Frontal cortex (tissue), 4 donors: ENCODE data around the gene SYCE3. TPM values are rescaled to one million over a fixed set of nuclear protein-coding genes. Genes with fewer than 3 reads are reported as not detected.

Experiments used
- DNase-seq, 2 donors: peaks; one replicate each; pipeline ENCODE4 v3.0.0; 2012; ENCODE audit warnings: low spot score in 2 of 2
- FAIRE-seq: peaks from 2 replicates; lab custom pipeline; 2012; peaks lifted over from hg19 to GRCh38; lab: Jason Lieb, UNC
- total RNA-seq: library from RNA; depleted of rRNA; stranded (reverse); fragments of >200 nt; gene quantifications from one replicate; pipeline ENCODE4 v1.2.3, GENCODE V29; 2014
- donor health status: control.
- donor health status: control.
- donor health status: control.

The SYCE3 gene
- total RNA-seq, 1 donor from 2014 or later: not detected

DNA sequence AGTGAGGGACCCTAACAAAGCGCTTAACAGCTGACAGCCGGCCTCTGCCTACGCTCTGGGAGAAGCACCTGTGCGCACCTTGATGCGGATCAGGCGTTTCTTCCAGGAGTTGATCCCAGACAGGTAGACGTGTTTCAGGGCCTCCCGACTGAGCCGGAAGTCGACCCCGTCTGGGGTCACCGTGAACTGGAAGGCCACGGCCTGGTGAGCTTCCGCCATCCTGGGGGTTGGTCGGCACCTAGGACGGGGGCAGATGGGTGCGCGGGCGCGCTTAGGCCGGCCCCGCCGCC lies 14.9 kb upstream of the SYCE3 start:
- DNase-seq: no peak

DNA sequence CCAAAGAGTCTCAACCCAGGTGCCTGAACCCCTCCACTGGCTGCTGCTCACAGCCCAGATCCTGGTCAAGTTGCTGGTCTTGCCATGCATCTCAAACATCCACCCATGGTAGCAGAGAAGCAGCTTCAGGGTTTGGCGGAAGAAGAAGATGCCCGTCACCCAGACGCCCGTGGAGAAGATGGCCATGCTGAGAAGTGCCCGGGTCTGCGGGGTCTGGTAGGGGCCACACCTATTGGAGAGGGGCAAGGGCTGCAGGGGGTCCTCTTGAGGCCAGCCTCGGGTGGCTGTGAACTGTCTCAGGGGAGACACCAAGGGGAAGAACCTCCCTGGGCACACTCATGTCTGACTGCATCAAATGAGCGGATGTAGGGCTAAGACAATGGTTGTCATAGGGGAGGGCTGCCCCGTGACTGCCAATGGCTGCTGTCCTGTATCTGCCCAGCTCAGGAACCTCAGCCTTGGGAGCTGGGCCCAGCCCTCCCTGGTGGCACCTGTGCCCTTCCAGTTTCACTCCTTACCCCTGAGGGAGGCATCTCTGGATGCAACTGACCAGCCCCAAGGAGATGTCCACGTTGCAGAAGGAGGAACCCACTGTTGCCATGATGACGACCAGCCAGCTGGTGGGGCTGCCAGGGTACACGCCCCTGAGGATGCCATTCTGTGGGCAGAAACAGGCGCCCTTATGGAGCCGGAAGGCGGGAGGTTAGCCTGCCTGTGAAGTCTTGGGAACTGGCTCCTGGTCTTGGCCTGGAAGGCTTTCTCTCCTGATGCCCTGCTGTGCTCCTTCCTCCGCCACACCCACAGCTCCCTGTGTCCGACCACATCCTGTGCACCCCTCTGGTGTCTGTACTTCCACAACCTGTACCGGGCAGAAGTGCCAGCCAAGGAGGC lies 14.3 kb upstream of the SYCE3 start:
- FAIRE-seq (no peak), DNase-seq (peak in 1 of 2 donors; percentile 35)

More for the DNA sequence above, 14.9 kb upstream of the SYCE3 start:
- FAIRE-seq: no peak

DNA sequence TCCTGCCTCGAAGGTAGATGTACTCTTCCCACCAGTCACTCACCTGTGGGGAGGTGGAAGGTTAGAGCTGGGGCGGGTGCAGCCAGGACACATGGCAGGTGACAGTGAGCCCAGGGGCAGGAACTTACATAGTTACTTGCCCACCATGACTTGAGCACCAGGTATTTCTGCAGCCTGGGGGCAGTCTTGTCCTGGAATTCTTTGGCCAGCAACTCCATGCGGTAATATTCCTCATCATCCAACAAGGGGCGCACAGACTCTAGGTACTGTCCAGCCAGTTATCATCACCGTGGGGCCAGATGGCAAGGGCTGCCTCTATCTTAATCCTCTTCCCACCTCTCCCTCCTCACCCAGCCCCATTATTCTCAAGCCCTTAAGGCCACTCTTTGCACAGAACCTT lies 13.4 kb upstream of the SYCE3 start:
- no peak for FAIRE-seq

DNA sequence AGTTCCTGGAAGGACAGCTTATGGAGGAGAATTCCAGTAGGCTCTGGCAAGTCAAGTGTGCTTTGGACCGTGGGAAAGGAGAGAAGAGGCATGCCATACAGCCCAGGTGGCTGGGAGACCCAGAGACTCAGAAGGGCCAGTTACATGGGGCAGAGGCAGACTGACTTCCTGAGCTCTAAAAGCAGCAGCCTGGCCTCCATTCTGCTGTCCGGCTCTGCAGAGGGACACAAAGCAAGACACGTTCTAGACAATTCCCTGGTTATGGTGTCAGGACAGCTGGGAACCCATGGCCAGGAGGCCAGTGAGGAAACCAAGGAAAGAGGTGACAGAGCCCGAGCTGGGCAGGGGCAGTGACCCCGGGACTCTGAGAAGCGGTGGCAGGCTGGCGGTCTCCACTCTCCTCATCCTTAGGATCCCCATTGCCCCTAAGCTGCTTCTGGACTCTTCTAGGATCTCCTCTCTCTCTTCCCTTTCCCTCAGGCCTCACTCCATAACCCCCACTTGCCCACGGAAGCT lies 12.8 kb upstream of the SYCE3 start:
- peak in 1 of 2 donors; percentile 26 for DNase-seq
- FAIRE-seq: no peak

More for the DNA sequence above, 13.4 kb upstream of the SYCE3 start:
- no peak for DNase-seq

DNA sequence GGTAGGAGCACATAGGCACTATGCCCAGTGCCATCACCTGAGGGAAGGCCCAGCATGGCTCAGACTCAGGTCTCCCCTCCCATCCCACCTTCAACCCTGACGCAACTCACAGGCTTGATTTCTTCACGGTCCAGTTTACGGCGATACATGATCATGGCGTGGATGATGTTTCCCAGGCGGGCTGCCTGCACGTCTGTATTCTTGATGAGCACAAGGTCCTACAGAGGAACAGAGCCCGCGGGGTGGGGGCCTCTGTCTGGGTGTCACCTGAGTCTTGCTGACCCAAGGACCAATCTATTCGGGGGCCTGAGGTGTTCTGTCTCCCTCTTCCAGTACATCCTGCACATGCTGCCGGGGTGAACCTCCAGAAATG lies 11.7 kb upstream of the SYCE3 start:
- FAIRE-seq: no peak

DNA sequence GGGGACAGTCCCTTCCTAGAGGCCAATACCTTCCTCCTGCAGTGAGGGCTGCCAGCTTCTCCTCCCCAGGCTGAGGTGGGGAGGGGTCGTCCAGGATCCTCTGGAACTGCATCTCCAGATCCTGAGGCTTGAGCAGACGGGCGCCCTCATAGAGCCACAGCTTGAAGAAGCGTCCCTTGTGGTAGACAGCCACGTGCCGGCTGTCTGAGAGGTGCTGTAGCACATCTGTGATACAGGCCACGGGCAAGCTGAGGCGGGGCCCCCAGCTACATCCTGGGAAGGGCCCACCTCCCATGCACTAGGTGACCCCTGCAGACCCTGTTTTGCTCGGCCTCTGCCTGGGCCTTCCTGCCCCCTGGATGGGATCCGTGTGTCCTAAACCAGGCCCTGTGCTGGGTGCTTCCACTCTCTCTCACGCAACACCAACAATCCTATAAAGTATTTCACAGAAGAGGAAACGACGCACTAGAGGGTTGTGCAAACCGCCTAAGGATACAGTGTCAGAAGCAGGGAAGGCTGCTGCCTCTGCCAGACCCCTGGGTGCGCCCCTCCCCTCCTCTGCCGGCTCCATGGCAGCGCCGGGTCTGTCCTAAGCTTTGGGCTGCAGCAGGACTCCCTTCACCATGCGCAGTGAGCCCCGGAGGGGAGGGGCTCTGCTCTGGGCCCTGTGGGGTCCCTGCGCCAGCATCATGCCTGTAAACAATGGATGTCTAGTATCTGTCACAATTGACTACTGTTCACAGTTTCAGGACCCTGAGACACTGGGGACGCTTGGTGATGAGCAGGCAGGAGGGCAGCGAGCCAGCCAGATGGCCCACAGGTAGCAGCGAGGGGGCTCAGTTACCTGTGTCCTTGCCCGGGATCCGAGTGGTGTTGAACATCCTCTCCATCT lies 11.0 kb upstream of the SYCE3 start:
- DNase-seq (peak in 1 of 2 donors; percentile 31), FAIRE-seq (no peak)

More for the DNA sequence above, 11.7 kb upstream of the SYCE3 start:
- DNase-seq: no peak

DNA sequence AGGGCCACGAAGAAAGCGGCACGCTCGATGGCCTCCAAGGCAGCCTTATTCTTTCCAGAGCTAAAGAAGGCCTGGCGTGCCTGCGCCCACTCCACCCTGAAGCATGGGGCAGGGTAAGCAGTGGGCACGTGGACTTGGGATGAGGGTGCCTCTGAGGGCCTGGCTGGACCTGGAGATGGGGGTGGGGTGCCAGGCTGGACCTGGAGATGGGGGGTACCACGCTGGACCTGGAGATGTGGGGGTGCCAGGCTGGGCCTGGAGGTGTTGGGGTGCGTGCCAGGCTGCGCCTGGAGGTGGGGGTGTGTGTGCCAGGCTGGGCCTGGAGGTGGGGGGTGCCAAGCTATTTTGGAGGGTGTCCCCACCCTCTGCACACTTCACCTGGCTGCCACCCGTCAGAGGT lies 10.2 kb upstream of the SYCE3 start:
- DNase-seq (no peak), FAIRE-seq (no peak)

DNA sequence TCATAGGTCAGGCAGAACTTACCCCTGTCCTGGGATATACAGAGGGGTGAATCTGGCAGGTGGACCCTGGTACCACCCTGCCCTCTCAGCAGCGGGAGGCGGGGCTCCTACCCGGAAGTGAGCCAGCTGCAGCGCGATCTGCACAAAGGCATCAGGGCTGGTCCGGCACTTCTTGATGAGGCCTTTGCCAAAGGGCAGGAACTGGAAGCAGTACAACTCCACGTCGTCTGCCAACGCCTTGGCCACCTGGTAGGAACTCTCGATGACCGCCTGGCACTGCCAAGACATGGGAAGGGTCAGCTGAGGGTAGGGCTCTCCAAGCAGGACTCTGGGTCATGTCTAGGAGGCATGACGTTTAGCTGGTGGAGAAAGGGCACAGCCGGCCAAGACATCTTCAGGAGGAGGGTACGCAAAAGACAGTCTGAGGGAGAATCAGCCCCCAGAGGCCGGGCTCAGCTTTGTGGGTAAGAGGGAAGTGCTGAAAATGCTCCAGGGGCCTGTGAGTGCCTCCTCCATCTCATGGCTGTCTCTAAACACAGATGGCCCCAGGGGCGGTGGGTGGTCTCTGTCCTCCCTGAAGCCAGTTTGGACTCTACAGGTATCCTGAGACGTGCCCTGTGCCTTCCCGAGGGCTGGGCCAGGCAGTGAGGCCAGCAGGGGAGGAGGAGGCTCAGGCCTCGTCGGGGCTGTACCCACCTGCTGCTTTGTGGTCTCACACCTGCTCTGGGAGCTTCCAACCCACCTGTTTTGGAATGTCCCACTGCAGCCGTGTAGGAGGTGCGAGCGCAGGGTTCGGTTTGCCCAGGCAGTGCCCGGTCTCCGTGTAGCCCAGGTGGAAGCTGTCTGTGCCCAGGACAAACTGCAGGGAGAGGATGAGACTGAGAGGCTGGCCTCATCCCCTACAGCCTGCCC lies 8.8 kb upstream of the SYCE3 start:
- DNase-seq (no peak), FAIRE-seq (no peak)

DNA sequence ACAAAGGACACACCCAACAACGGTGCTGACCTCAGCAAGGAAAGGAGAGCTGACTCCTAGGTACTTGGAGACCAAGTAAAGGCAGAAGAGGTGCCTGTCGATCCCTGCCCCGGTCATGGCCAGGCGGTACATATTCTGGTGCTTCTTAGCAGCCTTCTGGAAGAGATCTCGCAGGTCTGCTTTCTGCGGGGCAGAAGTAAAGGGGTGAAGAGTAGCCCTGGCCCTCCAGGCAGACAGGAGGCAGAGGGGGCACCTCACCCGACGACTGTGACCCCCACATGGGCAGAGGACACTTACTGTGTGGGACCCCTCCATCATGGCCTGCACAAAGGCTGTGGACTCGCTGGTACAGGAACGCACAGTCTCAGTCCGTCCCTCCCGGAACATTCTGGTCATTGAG lies 8.1 kb upstream of the SYCE3 start:
- FAIRE-seq (no peak), DNase-seq (no peak)

DNA sequence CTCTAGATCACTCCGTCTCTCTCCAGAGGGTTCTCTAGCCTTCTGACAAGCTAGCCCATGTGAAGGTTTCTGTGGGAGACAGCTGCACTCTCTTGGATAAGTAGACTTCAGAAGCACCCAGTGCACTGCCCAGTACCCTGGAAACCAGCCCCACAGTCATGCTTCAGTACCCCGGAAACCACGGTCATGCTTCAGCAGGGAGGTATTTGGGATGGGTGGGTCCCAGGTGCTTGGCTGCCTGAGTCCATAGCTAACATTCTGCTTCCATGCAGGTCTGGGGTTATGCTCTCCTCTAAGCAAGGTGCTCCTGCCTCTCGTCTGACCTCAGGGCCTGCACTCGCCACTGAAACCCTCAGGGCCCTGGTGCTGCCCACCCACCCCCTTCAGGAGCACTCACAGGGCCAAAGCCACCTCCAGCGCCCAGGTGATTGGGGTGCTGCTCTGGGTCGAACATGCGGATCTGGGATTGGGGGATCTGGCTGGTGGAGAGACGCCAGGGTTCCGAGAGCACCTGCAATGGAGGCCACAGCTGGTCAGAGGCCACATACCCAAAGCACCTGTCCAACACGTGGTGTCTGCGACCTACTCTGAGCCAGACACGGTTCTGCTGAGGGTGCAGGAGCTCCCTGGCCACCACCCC lies 7.3 kb upstream of the SYCE3 start:
- no peak for FAIRE-seq
- no peak for DNase-seq

DNA sequence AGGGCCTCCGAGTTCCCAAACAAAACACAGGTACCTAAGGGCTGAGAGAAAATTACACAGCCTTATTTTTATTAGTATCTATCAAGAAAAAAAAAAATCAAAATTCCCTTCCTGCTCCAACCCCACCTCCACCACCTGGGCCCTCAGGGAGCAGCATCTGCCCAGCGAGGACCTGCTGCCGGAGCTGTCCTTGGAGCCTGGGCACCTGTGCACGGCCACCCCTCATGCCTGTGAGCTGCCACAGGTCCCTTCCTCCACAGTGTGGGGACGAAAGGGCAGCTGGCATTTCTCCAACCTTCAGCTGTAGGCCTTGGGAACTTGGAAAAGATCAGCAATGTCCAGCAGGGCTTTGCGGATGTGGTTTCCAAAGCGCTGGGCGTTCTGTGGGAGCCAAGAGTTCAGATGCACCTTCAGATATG lies 6.3 kb upstream of the SYCE3 start:
- FAIRE-seq: no peak

DNA sequence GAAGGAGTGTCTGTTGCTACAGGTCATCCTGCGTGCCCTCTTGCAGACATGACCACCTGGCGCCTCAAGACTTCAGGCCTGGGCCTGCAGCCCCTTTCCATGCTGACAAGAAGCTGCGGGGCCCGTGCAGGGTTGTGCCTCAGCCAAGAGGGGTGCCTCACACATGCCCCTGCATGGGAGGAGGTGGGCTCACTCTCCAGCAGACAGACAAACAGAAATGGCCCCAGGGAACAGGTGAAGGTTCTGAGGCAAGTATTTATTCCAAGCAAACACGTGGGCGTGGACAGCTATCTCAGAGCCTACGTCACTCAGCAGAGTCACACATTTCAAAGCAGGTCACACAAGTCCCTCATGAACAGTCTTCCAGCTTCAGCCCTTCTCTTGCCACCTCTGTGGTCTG lies 5.9 kb upstream of the SYCE3 start:
- DNase-seq (no peak), FAIRE-seq (no peak)

More for the DNA sequence above, 6.3 kb upstream of the SYCE3 start:
- DNase-seq: no peak

DNA sequence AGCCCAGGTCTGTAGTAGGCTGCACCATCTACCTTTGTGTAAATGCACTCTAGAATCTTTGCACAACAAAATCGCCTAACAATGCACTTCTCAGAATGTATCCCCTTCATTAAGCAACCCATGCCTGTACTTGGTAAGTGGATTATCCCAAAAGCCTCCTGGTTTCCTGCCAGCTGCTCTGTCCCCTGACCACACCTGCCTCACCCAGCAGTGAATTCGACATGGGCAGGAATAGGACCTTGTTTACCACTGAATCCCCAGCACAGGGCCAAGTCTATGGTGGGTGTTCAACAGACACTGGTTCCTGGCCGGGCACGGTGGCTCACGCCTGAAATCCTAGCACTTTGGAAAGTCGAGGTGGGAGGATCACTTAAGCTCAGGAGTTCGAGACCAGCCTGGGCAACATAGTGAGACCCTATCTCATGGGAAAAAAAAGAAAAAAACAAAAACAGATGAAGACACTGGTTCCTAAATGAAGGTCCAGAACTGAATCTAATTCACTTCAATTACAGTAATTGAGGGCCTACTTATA lies 5.1 kb upstream of the SYCE3 start:
- FAIRE-seq: no peak
- no peak for DNase-seq

DNA sequence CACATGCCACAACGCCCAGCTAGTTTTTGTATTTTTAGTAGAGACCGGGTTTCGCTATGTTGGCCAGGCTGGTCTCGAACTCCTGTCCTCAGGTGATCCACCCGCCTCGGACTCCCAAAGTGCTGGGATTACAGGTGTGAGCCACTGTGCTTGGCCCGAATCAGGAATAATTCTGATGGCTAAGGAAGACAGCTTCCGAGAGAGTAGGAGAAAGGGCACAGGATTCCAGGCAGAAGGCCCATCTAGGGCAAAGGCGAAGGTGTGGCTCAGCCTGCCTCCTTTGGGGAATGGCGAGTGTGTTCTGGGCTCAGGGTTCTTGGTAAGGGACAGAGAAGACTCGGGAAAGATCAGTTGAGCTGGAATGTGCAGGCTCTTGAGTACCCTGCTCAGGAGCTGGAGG lies 1.6 kb upstream of the SYCE3 start:
- no peak for FAIRE-seq
- DNase-seq: no peak

DNA sequence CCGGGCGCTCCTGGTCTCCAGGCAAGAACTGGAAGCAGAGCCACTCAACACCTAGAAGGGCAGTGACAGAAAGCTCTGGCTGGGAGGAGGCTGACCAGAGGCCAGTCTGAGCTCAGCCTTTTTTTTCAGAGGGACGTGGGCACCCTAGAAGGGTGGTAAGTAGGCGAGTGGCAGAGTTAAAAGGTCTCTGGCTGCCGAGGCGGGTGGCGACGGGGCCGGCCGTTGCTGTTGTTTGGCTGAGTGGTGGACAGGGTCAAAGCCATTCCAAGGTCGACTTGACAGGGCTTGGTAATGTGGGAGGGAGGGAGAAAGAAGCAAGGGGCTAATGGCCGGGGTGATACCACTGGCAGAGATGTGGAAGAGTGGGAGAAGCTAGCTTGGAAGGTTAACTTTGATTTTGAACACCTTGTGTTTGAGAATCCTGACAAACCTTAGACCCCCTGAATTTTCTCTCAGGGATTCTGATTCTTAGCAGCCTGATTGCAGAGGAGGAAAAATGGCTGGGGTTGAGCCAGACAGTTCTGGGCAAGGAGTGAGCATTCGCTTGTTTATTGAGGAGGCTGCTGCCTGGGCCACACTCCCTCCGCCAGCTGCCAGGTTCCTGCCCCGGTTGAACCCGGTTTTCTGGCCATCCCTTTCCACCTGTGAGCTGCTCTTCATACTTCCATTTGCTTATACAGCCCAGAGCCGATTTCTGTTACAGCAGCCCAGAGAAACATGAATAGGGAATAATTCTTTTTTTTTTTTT lies 868 bp upstream of the SYCE3 start:
- DNase-seq (no peak), FAIRE-seq (no peak)

DNA sequence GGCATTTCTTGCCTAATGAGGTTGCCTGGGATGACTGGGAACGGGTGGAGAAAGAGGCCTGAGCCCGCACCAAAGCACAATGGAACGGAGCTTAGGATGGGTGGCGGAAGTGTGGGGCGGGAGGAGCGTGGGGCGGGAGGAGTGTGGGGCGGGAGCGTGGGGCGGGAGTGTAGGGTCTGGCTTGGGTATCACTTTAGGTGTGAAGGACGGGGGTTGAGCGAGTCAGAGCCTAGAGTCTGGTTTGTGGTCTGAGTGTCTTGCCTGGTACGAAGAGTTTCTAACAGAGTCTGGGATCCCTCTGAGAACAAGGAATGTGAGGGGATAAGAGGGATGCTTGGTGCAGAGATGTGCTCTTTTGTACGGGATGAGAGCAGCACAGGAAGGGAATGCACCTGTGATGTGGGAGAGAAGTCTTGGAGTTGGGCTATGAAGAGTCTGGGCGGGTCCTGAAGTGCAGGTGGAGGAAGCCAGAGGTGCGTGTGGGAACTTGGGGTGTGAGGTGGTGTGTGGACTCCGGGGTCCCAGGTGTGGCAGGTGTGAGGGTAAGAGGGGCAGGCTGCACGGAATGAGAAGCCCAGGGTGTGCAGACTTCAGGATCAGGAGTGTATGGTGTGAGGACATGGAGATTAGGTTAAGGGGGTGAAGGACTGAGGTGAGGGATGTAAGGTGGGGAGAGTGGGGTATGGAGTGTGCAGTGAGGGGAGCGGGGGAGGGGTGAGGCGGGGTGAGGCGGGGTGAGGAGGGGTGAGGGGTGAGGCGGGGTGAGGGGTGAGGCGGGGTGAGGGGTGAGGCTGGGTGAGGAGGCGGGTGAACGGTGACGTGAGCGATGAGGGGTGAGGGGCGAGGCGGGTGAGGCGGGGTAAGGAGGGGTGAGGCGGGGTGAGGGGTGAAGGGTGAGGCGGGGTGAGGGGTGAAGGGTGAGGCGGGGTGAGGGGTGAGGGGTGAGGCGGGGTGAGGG lies 1.0 kb downstream of the SYCE3 start:
- no peak for DNase-seq
- no peak for FAIRE-seq

DNA sequence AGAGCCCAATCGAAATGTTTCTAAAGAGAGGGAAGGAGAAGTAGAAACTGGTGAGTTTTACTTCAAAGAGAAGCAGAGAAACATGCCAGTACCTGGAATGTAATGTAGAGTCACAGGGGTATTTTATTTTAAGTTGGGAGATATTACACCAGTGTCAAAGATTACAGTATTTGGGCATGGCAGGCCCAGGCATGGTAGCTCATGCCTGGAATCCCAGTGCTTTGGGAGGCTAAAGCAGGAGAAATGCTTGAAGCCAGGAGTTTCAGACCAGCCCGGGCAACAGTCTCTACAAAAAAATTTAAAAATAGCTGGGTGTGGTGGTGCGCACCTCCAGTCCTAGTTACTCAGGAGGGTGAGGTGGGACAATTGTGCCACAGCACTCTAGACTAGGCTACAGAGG lies 2.7 kb downstream of the SYCE3 start:
- no peak for FAIRE-seq

More for the DNA sequence above, 2.7 kb downstream of the SYCE3 start:
- no peak for DNase-seq
